Sigmoid colon (tissue), 4 donors: ENCODE results near the gene SPEM1.

Experiments
- CTCF ChIP-seq, 4 experiments: fragments of 450-650 bp in 3 of 4; fragments of 200-600 bp in 1 of 4; IDR thresholded peaks; one replicate each; pipeline ENCODE4 v1.5.1; 2016 to 2019; ENCODE audit warnings: antibody characterized with exemption in 4 of 4, mild to moderate bottlenecking in 3 of 4, moderate library complexity in 2 of 4
- EP300 ChIP-seq, 4 donors: sonication (generic); formaldehyde crosslinking; IDR thresholded peaks; one replicate each; pipeline ENCODE4 v1.6.1; 2017; ENCODE audit warnings: antibody characterized with exemption in 4 of 4

DNA sequence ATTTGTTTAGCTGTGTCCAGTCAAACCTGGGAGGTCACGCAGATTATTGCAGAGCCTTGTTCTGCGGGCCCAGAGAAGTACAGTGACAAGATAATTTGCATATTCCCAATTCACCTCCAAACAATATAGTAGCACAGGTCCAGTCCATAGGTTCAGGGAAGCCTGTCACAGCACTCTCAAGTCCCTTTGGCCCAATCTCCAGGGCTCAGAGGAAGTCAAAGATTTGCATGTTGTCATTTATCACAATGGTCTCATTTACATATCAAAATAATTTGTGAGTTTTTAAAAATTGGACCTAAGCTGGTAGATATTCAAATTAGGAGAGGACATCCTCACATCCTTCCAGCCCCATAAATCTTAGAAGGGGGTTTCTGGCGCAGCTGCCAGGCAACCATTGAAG lies 47.4 kb downstream of the SPEM1 start:
- TF ChIP-seq EP300 (IDR thresholded peaks at IDR 0.05) (no peak), CTCF (IDR thresholded peaks at IDR 0.05) (no peak)
